HepG2 (cell line): ENCODE data around the gene IFNG. TPM values are rescaled to one million over a fixed set of nuclear protein-coding genes. Genes with fewer than 3 reads are reported as not detected.

Source experiments
- ATAC-seq: fragments of 200-7000 bp; cut with Tn5 transposase; 3 replicates; pipeline ENCODE4 v1.9.1; 2020; ENCODE audit warnings: mild to moderate bottlenecking, moderate library complexity
- BruUV-seq: library from RNA; stranded (reverse); fragments of 400-500 nt; replicated peaks from 2 replicates; lab custom pipeline; 2021; lab: Mats Ljungman, UMichigan
- CTCF ChIA-PET: fragments of 300-600 bp; formaldehyde crosslinking; extraction: SDS; loops from one replicate; lab custom pipeline; 2021; ENCODE audit warnings: low total read pairs, inconsistent platforms, low intra/inter-chr PET ratio; lab: Yijun Ruan, JAX
- POLR2A ChIA-PET: fragments of 350-600 bp; sonication (Branson Sonifier 250); formaldehyde crosslinking; loops from one replicate; lab custom pipeline; 2020; ENCODE audit warnings: antibody characterized with exemption, inconsistent platforms; lab: Yijun Ruan, JAX
- DNase-seq: peaks from one replicate; pipeline ENCODE4 v3.0.0-alpha.2; 2015; ENCODE audit warnings: low spot score
- FAIRE-seq: peaks from 3 replicates; lab custom pipeline; 2011; peaks lifted over from hg19 to GRCh38; lab: Jason Lieb, UNC
- H2AFZ ChIP-seq: one replicate; pipeline ENCODE4 v1.6.1; 2011; ENCODE audit warnings: low read length, inconsistent platforms
- H3K27ac ChIP-seq: fragments of 300-600 bp; 3 replicates; pipeline ENCODE4 v1.8.0; 2011; ENCODE audit warnings: mixed run types, mild to moderate bottlenecking, mixed read lengths, low read length, inconsistent platforms; ENCODE audit not compliant: insufficient read depth; ENCODE audit errors: extremely low read length
- H3K27me3 ChIP-seq, 2 experiments: fragments of 200-600 bp in 1 of 2; 2 replicates in 1 of 2; 3 replicates in 1 of 2; pipeline versions ENCODE4 v1.6.0 to v1.8.0; 2011; ENCODE audit warnings: low read length in 2 of 2, mild to moderate bottlenecking in 2 of 2, moderate library complexity in 2 of 2, inconsistent platforms in 1 of 2; ENCODE audit not compliant: insufficient read depth in 2 of 2, control insufficient read depth in 1 of 2
- H3K36me3 ChIP-seq, 2 experiments: fragments of 200-600 bp in 1 of 2; replicated peaks in 1 of 2; 2 replicates in 1 of 2; 3 replicates in 1 of 2; pipeline versions ENCODE4 v1.5.1 to v1.8.0; 2011; ENCODE audit warnings: low read length in 2 of 2, inconsistent platforms in 1 of 2; ENCODE audit not compliant: insufficient read depth in 2 of 2, control insufficient read depth in 1 of 2
- H3K4me1 ChIP-seq: 2 replicates; pipeline ENCODE4 v1.5.1; 2012; ENCODE audit warnings: low read length, inconsistent platforms; ENCODE audit not compliant: insufficient read depth
- H3K4me2 ChIP-seq: 2 replicates; pipeline ENCODE4 v1.6.0; 2011; ENCODE audit warnings: low read depth, low read length, inconsistent platforms
- H3K4me3 ChIP-seq, 3 experiments: fragments of 200-600 bp in 1 of 3; sonication (generic), shearing (Covaris generic) in 1 of 3; replicated peaks in 1 of 3; 2 replicates each; pipeline ENCODE4 v1.5.1; 2011 to 2016; ENCODE audit warnings: low read length in 3 of 3, inconsistent platforms in 2 of 3, low read depth in 2 of 3, mild to moderate bottlenecking in 2 of 3, control low read depth in 1 of 3, mixed read lengths in 1 of 3; ENCODE audit not compliant: insufficient read depth in 1 of 3
- H3K79me2 ChIP-seq: one replicate; pipeline ENCODE4 v1.6.1; 2011; ENCODE audit warnings: low read length, inconsistent platforms; ENCODE audit not compliant: insufficient read depth
- H3K9ac ChIP-seq: 2 replicates; pipeline ENCODE4 v1.6.0; 2011; ENCODE audit warnings: mild to moderate bottlenecking, low read depth, low read length, inconsistent platforms; ENCODE audit not compliant: insufficient read depth
- H3K9me3 ChIP-seq: 2 replicates; pipeline ENCODE4 v1.5.1; 2012; ENCODE audit warnings: mild to moderate bottlenecking, low read length
- H4K20me1 ChIP-seq: 2 replicates; pipeline ENCODE4 v1.6.0; 2011; ENCODE audit warnings: inconsistent platforms, mild to moderate bottlenecking, low read length, moderate library complexity; ENCODE audit not compliant: insufficient read depth
- CBX1 ChIP-seq: IDR thresholded peaks from one replicate; pipeline ENCODE4 v1.6.1; 2016; ENCODE audit warnings: antibody characterized with exemption, low read depth
- GATAD1 ChIP-seq: IDR thresholded peaks from 2 replicates; pipeline ENCODE4 v1.6.1; 2016; ENCODE audit warnings: missing genetic modification reagents, missing compliant biosample characterization
- HOXA3 ChIP-seq: sonication (generic); formaldehyde crosslinking; IDR thresholded peaks from 2 replicates; pipeline ENCODE4 v1.5.0; 2020; ENCODE audit warnings: missing genetic modification reagents
- MXD4 ChIP-seq: IDR thresholded peaks from 2 replicates; pipeline ENCODE4 v1.6.1; 2016; ENCODE audit warnings: mild to moderate bottlenecking, missing biosample characterization, missing genetic modification reagents
- POLR2G ChIP-seq: fragments of 200-400 bp; formaldehyde crosslinking; IDR thresholded peaks from 2 replicates; pipeline ENCODE4 v1.6.1; 2018; ENCODE audit warnings: mild to moderate bottlenecking, low read depth, low read length, moderate library complexity
- SMC3 ChIP-seq: IDR thresholded peaks from 2 replicates; pipeline ENCODE4 v1.6.1; 2011; ENCODE audit warnings: low read length, improper control_type of control experiment
- ZNF225 ChIP-seq: sonication (generic); formaldehyde crosslinking; IDR thresholded peaks from 2 replicates; pipeline ENCODE4 v1.4.0; 2020; ENCODE audit warnings: mild to moderate bottlenecking, missing genetic modification reagents
- ZNF552 ChIP-seq: sonication (generic); formaldehyde crosslinking; IDR thresholded peaks from 2 replicates; pipeline ENCODE4 v1.9.0; 2022; ENCODE audit warnings: missing genetic modification reagents, mild to moderate bottlenecking, borderline replicate concordance
- ZNF557 ChIP-seq: sonication (generic); formaldehyde crosslinking; IDR thresholded peaks from 2 replicates; pipeline ENCODE4 v1.4.0; 2020; ENCODE audit warnings: missing genetic modification reagents
- ZSCAN12 ChIP-seq: sonication (generic); formaldehyde crosslinking; IDR thresholded peaks from 2 replicates; pipeline ENCODE4 v1.9.0; 2021; ENCODE audit warnings: mild to moderate bottlenecking, missing genetic modification reagents
- ZZZ3 ChIP-seq: sonication (generic); formaldehyde crosslinking; IDR thresholded peaks from 2 replicates; pipeline ENCODE4 v1.4.0; 2020; ENCODE audit warnings: missing genetic modification reagents, mild to moderate bottlenecking, borderline replicate concordance
- in situ Hi-C: cut with HindIII; loops from 2 replicates; pipeline ENCODE4 v1.10.0; 2017; ENCODE audit warnings: low pct_unique_long_range_greater_than_20kb; ENCODE audit not compliant: extremely low pct_ligation_motif_present
- intact Hi-C: fragments of 100-400 bp; cut with micrococcal nuclease; formaldehyde crosslinking; loops from one replicate; pipeline ENCODE4 v1.10.0; 2022; ENCODE audit not compliant: unreplicated experiment
- polyA plus RNA-seq, 8 experiments: library from polyadenylated mRNA; depleted of rRNA in 3 of 8; stranded (reverse) in 7 of 8; unstranded in 1 of 8; fragments of >200 nt; fragmentation: Illumina TruSeq in 4 of 8; extraction: Trizol in 4 of 8; gene quantifications; 2 replicates each; pipeline versions ENCODE4 v1.2.1 to v1.2.3, GENCODE V29; 2011 to 2016; ENCODE audit warnings: low read depth in 4 of 8, missing spikeins in 1 of 8, mixed read lengths in 1 of 8; ENCODE audit not compliant: insufficient read depth in 1 of 8
- total RNA-seq, 5 experiments: library from RNA; depleted of rRNA; stranded (reverse); fragments of >200 nt; fragmentation: Illumina TruSeq; extraction: Trizol; gene quantifications; 2 replicates each; pipeline ENCODE4 v1.2.3, GENCODE V29; 2016; ENCODE audit warnings: low read depth in 1 of 5
- TF ChIP-seq, protein P1 (sequence below): sonication (generic); formaldehyde crosslinking; IDR thresholded peaks from 2 replicates; pipeline ENCODE4 v1.5.1; 2020; ENCODE audit warnings: mild to moderate bottlenecking, missing genetic modification reagents
- TF ChIP-seq, protein P2 (sequence below): sonication (generic); formaldehyde crosslinking; IDR thresholded peaks from 2 replicates; pipeline ENCODE4 v1.4.0; 2020; ENCODE audit warnings: missing genetic modification reagents, borderline replicate concordance
- TF ChIP-seq, protein P3 (sequence below): sonication (generic); formaldehyde crosslinking; IDR thresholded peaks from 2 replicates; pipeline ENCODE4 v1.4.0; 2020; ENCODE audit warnings: missing genetic modification reagents, borderline replicate concordance

IFNG gene
- total and polyA plus RNA-seq, 2 of the 13 experiments (the other 11 are each of a cell fraction or from before 2014, with no cell fraction given), result not detected

DNA sequence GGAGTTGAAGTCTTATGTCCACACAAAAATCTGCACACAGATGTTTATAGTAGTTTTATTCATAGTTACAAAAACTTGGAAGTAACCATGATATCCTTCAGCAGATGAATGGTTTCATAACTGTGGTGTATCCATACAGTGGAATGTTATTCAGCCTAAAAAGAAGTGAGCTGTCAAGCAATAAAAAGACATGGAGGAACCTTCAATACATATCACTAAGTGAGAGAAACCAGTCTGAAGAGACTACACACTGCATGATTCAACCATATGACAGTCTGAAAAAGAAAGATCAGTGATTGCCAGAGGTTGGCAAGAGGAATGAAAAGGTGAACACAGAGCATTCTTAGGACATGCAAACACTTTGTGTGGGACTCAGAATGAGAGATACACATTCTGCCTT lies 18.6 kb upstream of the IFNG start:
- ATAC-seq (0 out of 3 replicates have a peak, but pooled peaks have one; percentile 38), DNase-seq (no peak), FAIRE-seq (no peak)
- TF ChIP-seq, protein P1, sequence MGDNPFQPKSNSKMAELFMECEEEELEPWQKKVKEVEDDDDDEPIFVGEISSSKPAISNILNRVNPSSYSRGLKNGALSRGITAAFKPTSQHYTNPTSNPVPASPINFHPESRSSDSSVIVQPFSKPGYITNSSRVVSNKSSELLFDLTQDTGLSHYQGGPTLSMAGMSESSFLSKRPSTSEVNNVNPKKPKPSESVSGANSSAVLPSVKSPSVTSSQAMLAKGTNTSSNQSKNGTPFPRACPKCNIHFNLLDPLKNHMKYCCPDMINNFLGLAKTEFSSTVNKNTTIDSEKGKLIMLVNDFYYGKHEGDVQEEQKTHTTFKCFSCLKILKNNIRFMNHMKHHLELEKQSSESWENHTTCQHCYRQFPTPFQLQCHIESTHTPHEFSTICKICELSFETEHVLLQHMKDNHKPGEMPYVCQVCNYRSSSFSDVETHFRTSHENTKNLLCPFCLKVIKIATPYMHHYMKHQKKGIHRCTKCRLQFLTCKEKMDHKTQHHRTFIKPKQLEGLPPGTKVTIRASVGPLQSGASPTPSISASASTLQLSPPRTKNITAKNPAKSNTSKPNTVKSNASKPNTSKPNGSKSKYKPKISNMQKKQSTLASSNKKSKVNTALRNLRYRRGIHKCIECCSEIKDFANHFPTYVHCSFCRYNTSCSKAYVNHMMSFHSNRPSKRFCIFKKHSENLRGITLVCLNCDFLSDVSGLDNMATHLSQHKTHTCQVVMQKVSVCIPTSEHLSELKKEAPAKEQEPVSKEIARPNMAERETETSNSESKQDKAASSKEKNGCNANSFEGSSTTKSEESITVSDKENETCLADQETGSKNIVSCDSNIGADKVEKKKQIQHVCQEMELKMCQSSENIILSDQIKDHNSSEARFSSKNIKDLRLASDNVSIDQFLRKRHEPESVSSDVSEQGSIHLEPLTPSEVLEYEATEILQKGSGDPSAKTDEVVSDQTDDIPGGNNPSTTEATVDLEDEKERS (CRISPR knock-in tag), result no peak
- TF ChIP-seq ZNF552, result no peak
- no peak for TF ChIP-seq CBX1
- no peak for TF ChIP-seq SMC3
- no peak for TF ChIP-seq GATAD1 (CRISPR knock-in tag)
- TF ChIP-seq ZNF225 (CRISPR knock-in tag), result no peak
- no peak for TF ChIP-seq POLR2G
- TF ChIP-seq ZNF557 (CRISPR knock-in tag), result no peak
- no peak for TF ChIP-seq HOXA3
- TF ChIP-seq ZZZ3, result no peak
- no peak for TF ChIP-seq ZSCAN12 (CRISPR knock-in tag)
- no peak for TF ChIP-seq MXD4
- TF ChIP-seq, protein P2, sequence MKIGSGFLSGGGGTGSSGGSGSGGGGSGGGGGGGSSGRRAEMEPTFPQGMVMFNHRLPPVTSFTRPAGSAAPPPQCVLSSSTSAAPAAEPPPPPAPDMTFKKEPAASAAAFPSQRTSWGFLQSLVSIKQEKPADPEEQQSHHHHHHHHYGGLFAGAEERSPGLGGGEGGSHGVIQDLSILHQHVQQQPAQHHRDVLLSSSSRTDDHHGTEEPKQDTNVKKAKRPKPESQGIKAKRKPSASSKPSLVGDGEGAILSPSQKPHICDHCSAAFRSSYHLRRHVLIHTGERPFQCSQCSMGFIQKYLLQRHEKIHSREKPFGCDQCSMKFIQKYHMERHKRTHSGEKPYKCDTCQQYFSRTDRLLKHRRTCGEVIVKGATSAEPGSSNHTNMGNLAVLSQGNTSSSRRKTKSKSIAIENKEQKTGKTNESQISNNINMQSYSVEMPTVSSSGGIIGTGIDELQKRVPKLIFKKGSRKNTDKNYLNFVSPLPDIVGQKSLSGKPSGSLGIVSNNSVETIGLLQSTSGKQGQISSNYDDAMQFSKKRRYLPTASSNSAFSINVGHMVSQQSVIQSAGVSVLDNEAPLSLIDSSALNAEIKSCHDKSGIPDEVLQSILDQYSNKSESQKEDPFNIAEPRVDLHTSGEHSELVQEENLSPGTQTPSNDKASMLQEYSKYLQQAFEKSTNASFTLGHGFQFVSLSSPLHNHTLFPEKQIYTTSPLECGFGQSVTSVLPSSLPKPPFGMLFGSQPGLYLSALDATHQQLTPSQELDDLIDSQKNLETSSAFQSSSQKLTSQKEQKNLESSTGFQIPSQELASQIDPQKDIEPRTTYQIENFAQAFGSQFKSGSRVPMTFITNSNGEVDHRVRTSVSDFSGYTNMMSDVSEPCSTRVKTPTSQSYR (CRISPR knock-in tag), result no peak
- TF ChIP-seq, protein P3, sequence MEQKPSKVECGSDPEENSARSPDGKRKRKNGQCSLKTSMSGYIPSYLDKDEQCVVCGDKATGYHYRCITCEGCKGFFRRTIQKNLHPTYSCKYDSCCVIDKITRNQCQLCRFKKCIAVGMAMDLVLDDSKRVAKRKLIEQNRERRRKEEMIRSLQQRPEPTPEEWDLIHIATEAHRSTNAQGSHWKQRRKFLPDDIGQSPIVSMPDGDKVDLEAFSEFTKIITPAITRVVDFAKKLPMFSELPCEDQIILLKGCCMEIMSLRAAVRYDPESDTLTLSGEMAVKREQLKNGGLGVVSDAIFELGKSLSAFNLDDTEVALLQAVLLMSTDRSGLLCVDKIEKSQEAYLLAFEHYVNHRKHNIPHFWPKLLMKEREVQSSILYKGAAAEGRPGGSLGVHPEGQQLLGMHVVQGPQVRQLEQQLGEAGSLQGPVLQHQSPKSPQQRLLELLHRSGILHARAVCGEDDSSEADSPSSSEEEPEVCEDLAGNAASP (CRISPR knock-in tag), result no peak
- Histone ChIP-seq H3K27ac (no peak overlapping the region), H3K36me3 (no peaks in the 10 kb centered on the region), H3K4me1 (0 out of 2 replicates have a peak, but pooled peaks cover 8% of the 10 kb centered on the region), H3K9ac (no peak overlapping the region), H3K4me3 (no peak overlapping the region), H3K9me3 (no peaks in the 10 kb centered on the region), H4K20me1 (no peaks in the 10 kb centered on the region), H3K27me3 (no peaks in the 10 kb centered on the region), H3K4me2 (no peak overlapping the region), H3K79me2 (no peaks in the 10 kb centered on the region), H2AFZ (no peak overlapping the region)
- POLR2A ChIA-PET, result no interaction called here
- intact Hi-C loops (no loop called here), in situ Hi-C loops (no loop called here)
- no TSS peak for BruUV-seq
- CTCF ChIA-PET, result no interaction called here
